ENCODE measurements around the gene RMND5A. TPM values are rescaled to one million over a fixed set of nuclear protein-coding genes. Genes with fewer than 3 reads are reported as not detected.

RMND5A gene
- total and polyA plus RNA-seq, 7 experiments from 2014 or later = 13.0 to 42.5 (median 28.9) TPM

GRCh38 chr2:86753606-86754005, 33.5 kb downstream of the RMND5A start:
- peaks cover 0 to 33% (median 20%) of the 10 kb centered on the region in 7 donors for H3K4me1 Mint-ChIP-seq
- H3K27ac Mint-ChIP-seq = peak overlapping the region in 1 of 9 donors; percentile 54
- CTCF ChIA-PET = interaction anchor here (1.1 to 2.4 kb wide), 3 partner anchors 11 to 235 kb away, joined by 3 to 14 read pairs (median 5); no protein-coding TSS in a partner anchor

DNA sequence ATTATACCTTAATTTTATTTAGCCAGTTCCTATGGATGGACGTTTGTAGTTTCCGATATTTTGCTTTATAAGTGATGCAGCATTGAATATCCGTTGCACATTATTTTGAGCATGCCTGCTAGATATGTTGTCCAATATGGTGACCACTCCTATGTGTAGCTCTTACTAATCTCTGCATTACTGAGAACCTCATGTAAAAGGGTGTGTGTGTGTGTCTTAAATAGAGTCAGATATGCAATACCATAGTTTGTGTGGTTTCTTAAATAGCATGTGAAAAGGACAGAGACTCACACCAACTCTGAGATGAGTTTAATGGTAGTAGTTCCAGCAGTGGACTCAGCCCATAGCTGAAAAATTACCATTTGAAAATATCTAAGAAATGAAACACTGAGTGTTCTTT, 38.3 kb downstream of the RMND5A start:
- Histone ChIP-seq H3K4me3 (ENCODE audit: low read length) (no peak overlapping the region), H3K36me3 (ENCODE audit: control insufficient read depth in 2 of 3, insufficient read depth in 3 of 3, low read length in 3 of 3) (peaks cover 3 to 48% (median 5%) of the 10 kb centered on the region in 3 experiments), H3K9me3 (ENCODE audit: control insufficient read depth in 2 of 3, low read length in 3 of 3) (no peaks in the 10 kb centered on the region), H3K27ac (ENCODE audit: low read depth, low read length) (no peak overlapping the region), H3K27me3 (ENCODE audit: control insufficient read depth in 2 of 2, insufficient read depth in 2 of 2, low read length in 2 of 2) (no peaks in the 10 kb centered on the region), H3K4me1 (ENCODE audit: control insufficient read depth in 2 of 2, insufficient read depth in 2 of 2, low read length in 2 of 2) (no peaks in the 10 kb centered on the region)
- H3K4me3 Mint-ChIP-seq = no peak overlapping the region
- ChIA-PET CTCF (interaction anchor here (0.7 to 0.9 kb wide), 2 partner anchors 14 to 253 kb away, joined by 3 to 4 read pairs; no protein-coding TSS in a partner anchor), POLR2A (no interaction called here)
- peaks cover 0 to 37% (median 27%) of the 10 kb centered on the region in 5 donors for H3K36me3 Mint-ChIP-seq
- H3K27me3 Mint-ChIP-seq = no peaks in the 10 kb centered on the region
- peaks cover 7 to 41% (median 26%) of the 10 kb centered on the region in 7 donors for H3K4me1 Mint-ChIP-seq
- no peak for DNase-seq
- peaks cover 0 to 1% (median 0%) of the 10 kb centered on the region in 11 donors for H3K9me3 Mint-ChIP-seq
- no peak overlapping the region for H3K27ac Mint-ChIP-seq
- ATAC-seq = no peak
- intact Hi-C loops (cut with micrococcal nuclease) = no loop called here

More at GRCh38 chr2:86753606-86754005, 33.5 kb downstream of the RMND5A start:
- POLR2A ChIA-PET = interaction anchor here (0.7 kb wide), 1 partner anchor 235 kb away, joined by 3 read pairs; no protein-coding TSS in a partner anchor
- no peaks in the 10 kb centered on the region for H3K27me3 ChIP-seq (ENCODE audit: control insufficient read depth in 2 of 2, insufficient read depth in 2 of 2, low read length in 2 of 2)
- no peaks in the 10 kb centered on the region for H3K9me3 ChIP-seq (ENCODE audit: control insufficient read depth in 2 of 3, low read length in 3 of 3)
- Mint-ChIP-seq H3K4me3 (no peak overlapping the region), H3K36me3 (peaks cover 9 to 71% (median 63%) of the 10 kb centered on the region in 5 donors), H3K9me3 (peaks cover 0 to 16% (median 4%) of the 10 kb centered on the region in 11 donors), H3K27me3 (no peaks in the 10 kb centered on the region)
- ATAC-seq = no peak
- peaks cover 3 to 64% (median 5%) of the 10 kb centered on the region in 3 experiments for H3K36me3 ChIP-seq (ENCODE audit: control insufficient read depth in 2 of 3, insufficient read depth in 3 of 3, low read length in 3 of 3)
- intact Hi-C loops (cut with micrococcal nuclease) = no loop called here
- H3K4me3 ChIP-seq (ENCODE audit: low read length) = no peak overlapping the region
- DNase-seq = no peak
- H3K4me1 ChIP-seq (ENCODE audit: control insufficient read depth in 2 of 2, insufficient read depth in 2 of 2, low read length in 2 of 2) = no peaks in the 10 kb centered on the region
- H3K27ac ChIP-seq (ENCODE audit: low read depth, low read length) = no peak overlapping the region

GRCh38 chr2:86760371-86760770, 40.3 kb downstream of the RMND5A start:
- intact Hi-C loops (cut with micrococcal nuclease) = no loop called here
- ChIA-PET POLR2A (no interaction called here), CTCF (no interaction called here)
- Mint-ChIP-seq H3K9me3 (peaks cover 0 to 1% (median 0%) of the 10 kb centered on the region in 11 donors), H3K4me1 (peaks cover 10 to 50% (median 34%) of the 10 kb centered on the region in 7 donors), H3K27ac (peak overlapping the region in 2 of 9 donors; percentile 6 to 23), H3K27me3 (no peaks in the 10 kb centered on the region), H3K4me3 (no peak overlapping the region), H3K36me3 (peaks cover 0 to 29% (median 21%) of the 10 kb centered on the region in 5 donors)
- H3K4me3 ChIP-seq (ENCODE audit: low read length) = no peak overlapping the region
- H3K27me3 ChIP-seq (ENCODE audit: control insufficient read depth in 2 of 2, insufficient read depth in 2 of 2, low read length in 2 of 2) = no peaks in the 10 kb centered on the region
- H3K9me3 ChIP-seq (ENCODE audit: control insufficient read depth in 2 of 3, low read length in 3 of 3) = no peaks in the 10 kb centered on the region
- DNase-seq = no peak
- H3K4me1 ChIP-seq (ENCODE audit: control insufficient read depth in 2 of 2, insufficient read depth in 2 of 2, low read length in 2 of 2) = peaks cover 0 to 3% of the 10 kb centered on the region in 2 donors
- ATAC-seq = no peak
- peaks cover 3 to 37% (median 5%) of the 10 kb centered on the region in 3 experiments for H3K36me3 ChIP-seq (ENCODE audit: control insufficient read depth in 2 of 3, insufficient read depth in 3 of 3, low read length in 3 of 3)
- H3K27ac ChIP-seq (ENCODE audit: low read depth, low read length) = no peak overlapping the region

- intact Hi-C loops (cut with micrococcal nuclease) = loop anchor here (1.0 to 2.0 kb wide), 3 partner anchors 44 to 246 kb away; no protein-coding TSS in a partner anchor
- H3K36me3 ChIP-seq (ENCODE audit: control insufficient read depth in 2 of 3, insufficient read depth in 3 of 3, low read length in 3 of 3) = peaks cover 0 to 55% (median under 1%) of the 10 kb centered on the region in 3 experiments
- no peak overlapping the region for H3K27ac ChIP-seq (ENCODE audit: low read depth, low read length)
- no peaks in the 10 kb centered on the region for H3K27me3 ChIP-seq (ENCODE audit: control insufficient read depth in 2 of 2, insufficient read depth in 2 of 2, low read length in 2 of 2)
- CTCF ChIA-PET = interaction anchor here (0.6 to 3.5 kb wide), 7 partner anchors 11 to 543 kb away, joined by 3 to 14 read pairs (median 5); no protein-coding TSS in a partner anchor
- no peak overlapping the region for H3K4me3 ChIP-seq (ENCODE audit: low read length)
- peaks cover 0 to 3% of the 10 kb centered on the region in 2 donors for H3K4me1 ChIP-seq (ENCODE audit: control insufficient read depth in 2 of 2, insufficient read depth in 2 of 2, low read length in 2 of 2)
- H3K27ac Mint-ChIP-seq = peak overlapping the region in 3 of 9 donors; percentile 3 to 59 (median 3)
- H3K9me3 ChIP-seq (ENCODE audit: control insufficient read depth in 2 of 3, low read length in 3 of 3) = no peaks in the 10 kb centered on the region
- H3K4me1 Mint-ChIP-seq = peaks cover 3 to 26% (median 22%) of the 10 kb centered on the region in 7 donors
- peaks cover 0 to 34% (median 4%) of the 10 kb centered on the region in 5 donors for H3K36me3 Mint-ChIP-seq
- peak; percentile 74 for ATAC-seq
- no peaks in the 10 kb centered on the region for H3K9me3 Mint-ChIP-seq
- H3K4me3 Mint-ChIP-seq = no peak overlapping the region
- DNase-seq = peak in 5 of 9 donors; percentile 22 to 47 (median 29)
- POLR2A ChIA-PET = no interaction called here
- H3K27me3 Mint-ChIP-seq = no peaks in the 10 kb centered on the region
Measured at GRCh38 chr2:86764661-86765309, 44.7 kb downstream of the RMND5A start.

DNA sequence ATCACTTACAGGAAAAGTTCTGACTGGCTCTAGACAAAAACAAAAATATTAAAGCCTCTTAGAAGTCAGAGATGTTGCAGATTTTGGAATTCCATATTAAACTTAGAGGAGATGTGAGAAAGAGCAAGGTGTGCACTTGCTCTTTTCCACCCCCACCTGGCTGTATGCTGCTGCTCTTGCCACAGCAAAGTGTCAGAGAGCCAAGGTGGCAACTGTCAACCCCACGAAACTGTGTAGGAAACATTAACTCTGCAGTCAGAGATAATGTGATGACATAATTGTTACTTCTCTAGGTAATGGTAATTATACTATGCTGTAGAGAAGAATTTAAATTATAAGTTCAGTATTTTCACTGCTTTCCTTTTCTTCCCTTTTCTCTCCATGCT, 45.2 kb downstream of the RMND5A start:
- no peaks in the 10 kb centered on the region for H3K27me3 ChIP-seq (ENCODE audit: control insufficient read depth in 2 of 2, insufficient read depth in 2 of 2, low read length in 2 of 2)
- peaks cover 0 to 34% (median 8%) of the 10 kb centered on the region in 5 donors for H3K36me3 Mint-ChIP-seq
- H3K4me1 Mint-ChIP-seq = peaks cover 3 to 22% (median 21%) of the 10 kb centered on the region in 7 donors
- no peak overlapping the region for H3K27ac Mint-ChIP-seq
- no peaks in the 10 kb centered on the region for H3K9me3 ChIP-seq (ENCODE audit: control insufficient read depth in 2 of 3, low read length in 3 of 3)
- ChIA-PET POLR2A (no interaction called here), CTCF (interaction anchor here (0.6 to 3.5 kb wide), 5 partner anchors 11 to 544 kb away, joined by 3 to 14 read pairs (median 5); no protein-coding TSS in a partner anchor)
- no peak for DNase-seq
- no peaks in the 10 kb centered on the region for H3K9me3 Mint-ChIP-seq
- no peaks in the 10 kb centered on the region for H3K27me3 Mint-ChIP-seq
- H3K4me3 Mint-ChIP-seq = no peak overlapping the region
- no peak overlapping the region for H3K4me3 ChIP-seq (ENCODE audit: low read length)
- intact Hi-C loops (cut with micrococcal nuclease) = loop anchor here in 1 of 2 donors (2.0 kb wide), 2 partner anchors 43 to 247 kb away; no protein-coding TSS in a partner anchor
- H3K4me1 ChIP-seq (ENCODE audit: control insufficient read depth in 2 of 2, insufficient read depth in 2 of 2, low read length in 2 of 2) = peaks cover 0 to 3% of the 10 kb centered on the region in 2 donors
- H3K27ac ChIP-seq (ENCODE audit: low read depth, low read length) = no peak overlapping the region
- no peak for ATAC-seq
- H3K36me3 ChIP-seq (ENCODE audit: control insufficient read depth in 2 of 3, insufficient read depth in 3 of 3, low read length in 3 of 3) = peaks cover 0 to 57% (median 5%) of the 10 kb centered on the region in 3 experiments

DNA sequence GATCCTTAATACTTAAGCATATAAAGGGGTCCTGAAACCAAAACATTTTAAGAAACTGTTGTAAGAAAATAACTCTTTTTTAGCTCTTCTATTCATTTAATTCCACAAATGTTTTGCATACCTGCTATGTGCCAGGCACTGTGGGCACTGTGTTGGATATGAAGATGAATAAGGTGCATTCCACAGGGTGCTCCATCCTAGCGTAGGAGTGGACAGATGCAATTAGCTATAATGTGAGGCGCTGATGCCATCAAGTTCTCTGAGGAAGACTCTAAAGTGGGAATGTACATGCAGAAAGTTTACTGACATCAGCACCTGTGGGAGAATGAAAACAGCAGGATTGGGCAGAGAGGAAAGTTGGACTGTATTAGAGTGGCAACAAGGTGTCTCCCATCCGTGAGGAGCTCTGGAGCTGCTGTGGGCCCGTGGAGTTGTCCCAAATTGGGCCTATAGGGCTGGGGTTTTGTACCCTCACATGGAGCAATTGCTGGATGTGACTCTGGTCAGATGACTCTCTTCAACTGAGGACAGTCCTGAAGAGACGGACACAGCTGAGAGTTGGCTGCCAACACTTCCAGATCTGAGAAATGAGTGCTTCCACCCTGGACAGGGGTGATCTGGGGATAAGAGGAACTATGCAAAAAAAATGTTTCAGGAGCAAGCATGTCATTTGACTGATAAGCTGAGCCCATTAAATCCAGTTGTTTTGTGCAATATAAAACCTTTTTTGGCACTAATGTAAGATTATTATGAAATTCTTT, 48.3 kb downstream of the RMND5A start:
- ChIA-PET CTCF (interaction anchor here (1.0 kb wide), 1 partner anchor 12 kb away, joined by 3 read pairs; no protein-coding TSS in a partner anchor), POLR2A (no interaction called here)
- H3K4me1 Mint-ChIP-seq = peaks cover 0 to 9% (median 7%) of the 10 kb centered on the region in 7 donors
- no peak overlapping the region for H3K27ac Mint-ChIP-seq
- no peak for ATAC-seq
- no peaks in the 10 kb centered on the region for H3K9me3 ChIP-seq (ENCODE audit: control insufficient read depth in 2 of 3, low read length in 3 of 3)
- peaks cover 0 to 3% of the 10 kb centered on the region in 2 donors for H3K4me1 ChIP-seq (ENCODE audit: control insufficient read depth in 2 of 2, insufficient read depth in 2 of 2, low read length in 2 of 2)
- no peaks in the 10 kb centered on the region for H3K27me3 ChIP-seq (ENCODE audit: control insufficient read depth in 2 of 2, insufficient read depth in 2 of 2, low read length in 2 of 2)
- no peak overlapping the region for H3K4me3 ChIP-seq (ENCODE audit: low read length)
- no peaks in the 10 kb centered on the region for H3K9me3 Mint-ChIP-seq
- H3K36me3 Mint-ChIP-seq = peaks cover 9 to 54% (median 23%) of the 10 kb centered on the region in 5 donors
- H3K36me3 ChIP-seq (ENCODE audit: control insufficient read depth in 2 of 3, insufficient read depth in 3 of 3, low read length in 3 of 3) = peaks cover 9 to 76% (median 11%) of the 10 kb centered on the region in 3 experiments
- no peaks in the 10 kb centered on the region for H3K27me3 Mint-ChIP-seq
- intact Hi-C loops (cut with micrococcal nuclease) = no loop called here
- no peak overlapping the region for H3K4me3 Mint-ChIP-seq
- DNase-seq = no peak
- H3K27ac ChIP-seq (ENCODE audit: low read depth, low read length) = no peak overlapping the region
